ENCODE measurements around the gene CALHM4. TPM values are rescaled to one million over a fixed set of nuclear protein-coding genes. Genes with fewer than 3 reads are reported as not detected.

The CALHM4 gene
- total RNA-seq, 4 donors from 2014 or later: not detected

DNA sequence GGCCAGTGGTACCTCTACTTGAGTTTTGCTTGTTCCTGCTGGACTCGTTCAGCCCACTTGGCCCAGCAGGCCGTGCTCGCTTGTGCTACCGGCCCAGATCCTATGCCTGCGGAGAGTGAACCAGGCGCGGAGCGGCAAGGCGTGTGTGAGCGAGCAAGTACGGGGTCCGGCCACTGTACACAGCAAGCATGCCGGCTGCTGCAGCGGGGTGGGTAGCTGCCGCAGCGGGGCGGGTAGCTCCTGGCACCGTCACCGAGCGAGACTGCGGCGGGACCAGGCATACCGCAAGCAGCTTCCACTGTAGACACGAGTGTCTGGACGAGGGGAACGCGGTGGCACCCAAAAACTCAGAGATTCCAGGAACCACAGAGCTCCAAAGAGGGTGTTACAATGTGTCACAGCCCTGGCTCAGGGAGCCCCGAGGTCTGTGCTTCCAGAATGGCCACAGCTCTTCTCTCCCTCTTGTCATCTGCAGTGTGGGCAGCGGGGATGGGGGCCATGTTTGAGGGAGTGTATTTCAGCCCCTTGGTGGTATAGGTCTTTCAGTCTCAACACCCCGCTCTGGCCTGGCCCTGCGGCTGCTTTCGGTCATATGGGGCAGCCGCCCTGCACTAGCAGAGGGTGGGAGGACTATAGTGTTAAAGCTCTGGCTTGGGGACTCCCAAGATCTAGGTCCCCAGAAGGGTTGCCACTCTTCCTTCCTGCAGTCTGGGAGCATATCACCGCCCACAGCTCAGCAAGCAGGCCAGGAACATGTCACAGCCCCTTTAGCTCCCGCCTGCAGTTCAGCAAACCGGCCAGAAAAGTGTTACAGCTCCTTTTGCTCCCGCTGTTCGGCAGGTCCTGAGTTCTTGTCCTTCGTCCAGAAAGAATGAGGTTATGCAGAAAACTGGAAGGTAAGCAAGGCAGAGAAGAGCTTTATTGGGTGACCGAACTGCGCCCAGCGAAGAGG lies 11.6 kb downstream of the CALHM4 start:
- Histone ChIP-seq H3K4me3 (replicated peaks in 1 of 3) (peak overlapping the region in 1 of 3 donors; percentile 7), H3K27ac (no peak overlapping the region), H3K36me3 (no peaks in the 10 kb centered on the region), H3K9me3 (no peaks in the 10 kb centered on the region), H3K27me3 (no peaks in the 10 kb centered on the region), H3K4me1 (peaks cover 3 to 4% of the 10 kb centered on the region in 2 donors)
- intact Hi-C loops (cut with DNase I): loop anchor here (5.0 to 10.0 kb wide), 2 partner anchors 123 to 280 kb away; no protein-coding TSS in a partner anchor
- 46 to 68% methylated on average over 24 to 33 of the region's 42 CpGs for WGBS, 2 donors
- TF ChIP-seq, protein P1, sequence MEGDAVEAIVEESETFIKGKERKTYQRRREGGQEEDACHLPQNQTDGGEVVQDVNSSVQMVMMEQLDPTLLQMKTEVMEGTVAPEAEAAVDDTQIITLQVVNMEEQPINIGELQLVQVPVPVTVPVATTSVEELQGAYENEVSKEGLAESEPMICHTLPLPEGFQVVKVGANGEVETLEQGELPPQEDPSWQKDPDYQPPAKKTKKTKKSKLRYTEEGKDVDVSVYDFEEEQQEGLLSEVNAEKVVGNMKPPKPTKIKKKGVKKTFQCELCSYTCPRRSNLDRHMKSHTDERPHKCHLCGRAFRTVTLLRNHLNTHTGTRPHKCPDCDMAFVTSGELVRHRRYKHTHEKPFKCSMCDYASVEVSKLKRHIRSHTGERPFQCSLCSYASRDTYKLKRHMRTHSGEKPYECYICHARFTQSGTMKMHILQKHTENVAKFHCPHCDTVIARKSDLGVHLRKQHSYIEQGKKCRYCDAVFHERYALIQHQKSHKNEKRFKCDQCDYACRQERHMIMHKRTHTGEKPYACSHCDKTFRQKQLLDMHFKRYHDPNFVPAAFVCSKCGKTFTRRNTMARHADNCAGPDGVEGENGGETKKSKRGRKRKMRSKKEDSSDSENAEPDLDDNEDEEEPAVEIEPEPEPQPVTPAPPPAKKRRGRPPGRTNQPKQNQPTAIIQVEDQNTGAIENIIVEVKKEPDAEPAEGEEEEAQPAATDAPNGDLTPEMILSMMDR (IDR thresholded peaks at IDR 0.05): no peak
- TF ChIP-seq POLR2A (IDR thresholded peaks at IDR 0.05): no peak
- peak; percentile 27 to 31 for DNase-seq

GRCh38 chr6:116568111-116568510 lies 14.6 kb downstream of the CALHM4 start:
- H3K4me3 ChIP-seq (replicated peaks in 1 of 3): no peak overlapping the region
- DNase-seq: no peak
- TF ChIP-seq POLR2A (IDR thresholded peaks at IDR 0.05): no peak
- TF ChIP-seq, protein P1 (IDR thresholded peaks at IDR 0.05): no peak
- intact Hi-C loops (cut with DNase I): loop anchor here (10.0 kb wide), 1 partner anchor 283 kb away; no protein-coding TSS in a partner anchor
- H3K27me3 ChIP-seq: no peaks in the 10 kb centered on the region
- no peak overlapping the region for H3K27ac ChIP-seq
- H3K36me3 ChIP-seq: no peaks in the 10 kb centered on the region
- no peaks in the 10 kb centered on the region for H3K9me3 ChIP-seq
- peaks cover 14 to 17% of the 10 kb centered on the region in 2 donors for H3K4me1 ChIP-seq

GRCh38 chr6:116568821-116569755 lies 15.5 kb downstream of the CALHM4 start:
- no peaks in the 10 kb centered on the region for H3K9me3 ChIP-seq
- no peak overlapping the region for H3K27ac ChIP-seq
- no peaks in the 10 kb centered on the region for H3K27me3 ChIP-seq
- WGBS, 2 donors: 67 to 71% methylated on average over 7 of the region's 7 CpGs
- intact Hi-C loops (cut with DNase I): loop anchor here (10.0 kb wide), 1 partner anchor 284 kb away; no protein-coding TSS in a partner anchor
- H3K4me1 ChIP-seq: peaks cover 18 to 19% of the 10 kb centered on the region in 2 donors
- no peak overlapping the region for H3K4me3 ChIP-seq (replicated peaks in 1 of 3)
- no peak for TF ChIP-seq POLR2A (IDR thresholded peaks at IDR 0.05)
- TF ChIP-seq, protein P1 (IDR thresholded peaks at IDR 0.05): no peak
- no peak for DNase-seq
- H3K36me3 ChIP-seq: no peaks in the 10 kb centered on the region

- intact Hi-C loops (cut with DNase I): no loop called here
- H3K27ac ChIP-seq: peak within 1 kb of the TSS; percentile 76 to 88 (median 83)
- 0% methylated on average over 10 to 27 of the region's 62 CpGs for WGBS, 2 donors
- H3K27me3 ChIP-seq: no peaks in the 10 kb centered on the region
- peak; percentile 99 for DNase-seq
- peaks cover 18 to 19% of the 10 kb centered on the region in 2 donors for H3K4me1 ChIP-seq
- H3K9me3 ChIP-seq: no peaks in the 10 kb centered on the region
- no peaks in the 10 kb centered on the region for H3K36me3 ChIP-seq
- TF ChIP-seq, protein P1 (IDR thresholded peaks at IDR 0.05): peak in 2 of 6 experiments; percentile 26
- TF ChIP-seq POLR2A (IDR thresholded peaks at IDR 0.05): peak in 1 of 2 donors; percentile 80
- H3K4me3 ChIP-seq (replicated peaks in 1 of 3): peak within 1 kb of the TSS; percentile 29 to 77 (median 71)
Measured at GRCh38 chr6:116570856-116571682, 17.5 kb downstream of the CALHM4 start, which contains the start of gene RWDD1. TSS of gene RWDD1 (plus strand) at chr6:116571504. CDS start at chr6:116571583, 79 bp downstream.
